ENCODE results near the gene PLD4.

DNA sequence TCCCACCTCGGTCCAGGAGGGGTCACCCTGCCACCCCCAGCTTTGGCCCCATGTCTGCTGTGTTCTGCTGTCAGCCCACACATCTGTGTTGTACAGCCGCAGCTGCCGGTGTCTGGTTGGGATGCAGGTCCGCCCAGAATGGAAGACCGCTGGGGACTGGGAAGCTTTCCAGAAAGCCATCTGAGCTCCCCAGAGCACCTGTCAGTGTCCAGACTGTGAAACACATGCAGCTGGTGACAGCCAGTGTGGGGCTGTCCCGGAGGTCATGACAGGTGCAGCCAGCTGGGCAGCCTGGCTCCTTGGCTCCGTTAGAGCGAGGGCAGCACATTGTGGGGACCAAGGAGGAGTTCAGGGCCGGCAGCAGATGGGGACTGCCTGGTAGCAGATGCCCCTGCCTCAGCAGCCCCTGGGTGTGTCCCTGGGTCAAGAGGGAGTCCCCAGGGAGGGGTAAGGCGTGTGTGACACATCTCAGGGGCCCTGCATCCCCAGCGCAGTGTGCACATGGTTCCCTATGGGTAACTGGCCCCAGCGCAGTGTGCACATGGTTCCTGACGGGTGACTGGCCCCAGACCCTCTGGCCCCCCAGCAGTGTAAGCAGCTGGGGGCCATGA is 43.2 kb upstream of the PLD4 start:
- TF ChIP-seq EZH2 (IDR thresholded peaks at IDR 0.05) (no peak), POLR2AphosphoS5 (IDR thresholded peaks at IDR 0.05; ENCODE audit: borderline replicate concordance, low read depth, low read length) (no peak)

Measured in SK-N-MC (cell line).